ENCODE measurements around the gene PPP1R3F.

The PPP1R3F gene

DNA sequence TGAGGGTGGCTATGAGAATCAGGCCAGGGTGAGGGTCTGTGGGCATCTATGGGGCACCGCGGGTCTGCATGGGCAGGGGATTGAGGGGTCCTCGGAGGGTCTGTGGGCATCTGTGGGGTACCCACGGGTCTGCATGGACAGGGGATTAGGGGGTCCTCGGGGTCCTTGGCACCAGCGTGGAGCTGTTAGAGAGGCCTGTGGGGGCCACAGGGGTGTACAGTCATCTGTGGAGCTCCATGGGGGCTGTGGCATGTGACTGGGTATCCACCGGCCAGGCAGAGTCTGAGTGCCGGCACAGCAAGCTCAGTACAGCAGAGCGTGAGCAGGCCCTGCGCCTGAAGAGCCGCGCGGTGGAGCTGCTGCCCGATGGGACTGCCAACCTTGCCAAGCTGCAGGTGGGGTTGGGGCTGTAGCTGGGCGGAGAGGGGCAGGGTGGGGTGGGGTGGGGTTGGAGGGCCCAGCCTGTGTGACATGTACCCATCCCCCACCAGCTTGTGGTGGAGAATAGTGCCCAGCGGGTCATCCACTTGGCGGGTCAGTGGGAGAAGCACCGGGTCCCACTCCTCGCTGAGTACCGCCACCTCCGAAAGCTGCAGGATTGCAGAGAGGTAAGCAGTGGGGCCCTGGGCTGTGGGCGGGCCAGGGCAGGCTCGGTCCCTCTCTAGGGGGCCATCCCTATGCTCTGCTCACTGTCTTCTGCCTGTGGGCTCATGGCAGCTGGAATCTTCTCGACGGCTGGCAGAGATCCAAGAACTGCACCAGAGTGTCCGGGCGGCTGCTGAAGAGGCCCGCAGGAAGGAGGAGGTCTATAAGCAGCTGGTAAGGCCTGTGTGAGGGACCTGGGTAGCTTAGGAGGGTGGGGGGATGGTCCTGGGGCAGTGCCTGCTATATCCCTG lies 21.4 kb upstream of the PPP1R3F start:
- Histone ChIP-seq H3K9me2 (replicated peaks; ENCODE audit: insufficient read depth, low read length) (no peaks in the 10 kb centered on the region), H3K9me3 (ENCODE audit: insufficient read depth, low read length) (no peaks in the 10 kb centered on the region), H3K4me2 (ENCODE audit: low read depth, low read length, poor library complexity, severe bottlenecking) (no peak overlapping the region), H3K36me3 (ENCODE audit: low read length) (no peaks in the 10 kb centered on the region), H3K79me2 (ENCODE audit: insufficient read depth, low read length) (no peaks in the 10 kb centered on the region), H3F3A (ENCODE audit: insufficient read depth) (no peaks in the 10 kb centered on the region), H4K20me1 (ENCODE audit: low read depth, low read length) (no peaks in the 10 kb centered on the region), H3K27me3 (ENCODE audit: low read length) (no peaks in the 10 kb centered on the region), H3K4me3 (ENCODE audit: insufficient read depth, low read length, poor library complexity, severe bottlenecking) (no peak overlapping the region), H2AFZ (ENCODE audit: low read depth, low read length, severe bottlenecking) (no peak overlapping the region), H3K9ac (ENCODE audit: low read length) (no peak overlapping the region), H3K27ac (ENCODE audit: low read depth, low read length) (no peak overlapping the region)
- no peak for TF ChIP-seq CTCF (IDR thresholded peaks at IDR 0.05; ENCODE audit: insufficient read depth, low read length, poor library complexity, severe bottlenecking)
- TF ChIP-seq EZH2phosphoT487 (conservative IDR thresholded peaks at IDR 0.05; ENCODE audit: low read length): no peak

- no peaks in the 10 kb centered on the region for H3K79me2 ChIP-seq (ENCODE audit: insufficient read depth, low read length)
- no peaks in the 10 kb centered on the region for H3K9me3 ChIP-seq (ENCODE audit: insufficient read depth, low read length)
- no peaks in the 10 kb centered on the region for H3K27me3 ChIP-seq (ENCODE audit: low read length)
- H4K20me1 ChIP-seq (ENCODE audit: low read depth, low read length): no peaks in the 10 kb centered on the region
- TF ChIP-seq CTCF (IDR thresholded peaks at IDR 0.05; ENCODE audit: insufficient read depth, low read length, poor library complexity, severe bottlenecking) (no peak), EZH2phosphoT487 (conservative IDR thresholded peaks at IDR 0.05; ENCODE audit: low read length) (no peak)
- no peaks in the 10 kb centered on the region for H3K36me3 ChIP-seq (ENCODE audit: low read length)
- H3K4me2 ChIP-seq (ENCODE audit: low read depth, low read length, poor library complexity, severe bottlenecking): no peak overlapping the region
- no peak overlapping the region for H3K27ac ChIP-seq (ENCODE audit: low read depth, low read length)
- no peak overlapping the region for H3K4me3 ChIP-seq (ENCODE audit: insufficient read depth, low read length, poor library complexity, severe bottlenecking)
- no peak overlapping the region for H3K9ac ChIP-seq (ENCODE audit: low read length)
- no peaks in the 10 kb centered on the region for H3K9me2 ChIP-seq (replicated peaks; ENCODE audit: insufficient read depth, low read length)
- no peak overlapping the region for H2AFZ ChIP-seq (ENCODE audit: low read depth, low read length, severe bottlenecking)
- H3F3A ChIP-seq (ENCODE audit: insufficient read depth): no peaks in the 10 kb centered on the region
Observed at GRCh38 chrX:49249071-49249470, 20.5 kb upstream of the PPP1R3F start.

- H3K9me3 ChIP-seq (ENCODE audit: insufficient read depth, low read length): no peaks in the 10 kb centered on the region
- no peaks in the 10 kb centered on the region for H3K36me3 ChIP-seq (ENCODE audit: low read length)
- H3K9ac ChIP-seq (ENCODE audit: low read length): no peak overlapping the region
- H3K9me2 ChIP-seq (replicated peaks; ENCODE audit: insufficient read depth, low read length): no peaks in the 10 kb centered on the region
- H3K27ac ChIP-seq (ENCODE audit: low read depth, low read length): no peak overlapping the region
- H3K79me2 ChIP-seq (ENCODE audit: insufficient read depth, low read length): no peaks in the 10 kb centered on the region
- TF ChIP-seq EZH2phosphoT487 (conservative IDR thresholded peaks at IDR 0.05; ENCODE audit: low read length) (no peak), CTCF (IDR thresholded peaks at IDR 0.05; ENCODE audit: insufficient read depth, low read length, poor library complexity, severe bottlenecking) (no peak)
- H3K4me3 ChIP-seq (ENCODE audit: insufficient read depth, low read length, poor library complexity, severe bottlenecking): no peak overlapping the region
- H3K4me2 ChIP-seq (ENCODE audit: low read depth, low read length, poor library complexity, severe bottlenecking): no peak overlapping the region
- no peaks in the 10 kb centered on the region for H4K20me1 ChIP-seq (ENCODE audit: low read depth, low read length)
- no peaks in the 10 kb centered on the region for H3K27me3 ChIP-seq (ENCODE audit: low read length)
- no peaks in the 10 kb centered on the region for H3F3A ChIP-seq (ENCODE audit: insufficient read depth)
- no peak overlapping the region for H2AFZ ChIP-seq (ENCODE audit: low read depth, low read length, severe bottlenecking)
Observed at GRCh38 chrX:49249616-49250015, 20.0 kb upstream of the PPP1R3F start.

All from SU-DHL-6 (cell line).